H1 (cell line): ENCODE data around the gene CCDC78. TPM values are rescaled to one million over a fixed set of nuclear protein-coding genes. Genes with fewer than 3 reads are reported as not detected.

Experiments
- BACH1 ChIP-seq: IDR thresholded peaks from 2 replicates; pipeline ENCODE4 v1.6.1; 2012; ENCODE audit warnings: low read length, improper control_type of control experiment
- CHD7 ChIP-seq: fragments of 300-600 bp; sonication (generic); IDR thresholded peaks from 2 replicates; pipeline ENCODE4 v1.7.1; 2012; ENCODE audit warnings: low read length, moderate library complexity, mild to moderate bottlenecking, inconsistent platforms; ENCODE audit not compliant: insufficient replicate concordance
- E2F6 ChIP-seq: IDR thresholded peaks from 2 replicates; pipeline ENCODE4 v1.6.1; 2012; ENCODE audit warnings: inconsistent platforms
- KDM4A ChIP-seq: IDR thresholded peaks from one replicate; pipeline ENCODE4 v1.7.1; 2012; ENCODE audit warnings: low read depth, mild to moderate bottlenecking, moderate library complexity, low read length, inconsistent platforms; ENCODE audit not compliant: severe bottlenecking
- RFX5 ChIP-seq: IDR thresholded peaks from 2 replicates; pipeline ENCODE4 v1.6.1; 2011; ENCODE audit warnings: low read depth, low read length, improper control_type of control experiment, borderline replicate concordance
- RNF2 ChIP-seq: fragments of 200-900, 300-1000 bp; sonication (generic); IDR thresholded peaks from 2 replicates; pipeline ENCODE4 v1.7.1; 2016; ENCODE audit warnings: borderline replicate concordance, low read depth, mild to moderate bottlenecking, antibody characterized with exemption, low read length; ENCODE audit not compliant: poor library complexity, severe bottlenecking; ENCODE audit errors: missing control alignments
- SP1 ChIP-seq: IDR thresholded peaks from 2 replicates; pipeline ENCODE4 v1.6.1; 2011; ENCODE audit warnings: low read depth, low read length
- polyA plus RNA-seq, 7 experiments: library from polyadenylated mRNA; depleted of rRNA in 3 of 7; stranded (reverse) in 5 of 7; unstranded in 2 of 7; fragments of >200 nt in 5 of 7; fragments of 200-250 nt in 2 of 7; gene quantifications; 1 replicate in 5 of 7; 2 replicates in 1 of 7; 4 replicates in 1 of 7; pipeline versions ENCODE4 v1.2.1 to v1.2.3, GENCODE V29; 2011 to 2013; ENCODE audit warnings: missing spikeins in 2 of 7, mixed read lengths in 2 of 7
- total RNA-seq: library from RNA; stranded (reverse); fragmentation: NEBNext Ultra II Directional; extraction: Animal tissue kit (Norgen Biotek cat#: 25700); gene quantifications from 2 replicates; pipeline ENCODE4 v1.2.1, GENCODE V29; 2021
- TF ChIP-seq, protein P1 (sequence below): IDR thresholded peaks from 2 replicates; pipeline ENCODE4 v1.6.1; 2011; ENCODE audit warnings: low read depth, mild to moderate bottlenecking, low read length; ENCODE audit not compliant: insufficient read depth

CCDC78 gene
- total and polyA plus RNA-seq, 2 of the 8 experiments (the other 6 are each of a cell fraction or from before 2014, with no cell fraction given): 7.1 to 8.5 TPM

- TF ChIP-seq CHD7 (no peak), SP1 (no peak), E2F6 (no peak), RFX5 (no peak), KDM4A (peak; percentile 51), RNF2 (no peak), BACH1 (peak; percentile 59; the same call in 1 of the 2 replicates)
- TF ChIP-seq, protein P1, sequence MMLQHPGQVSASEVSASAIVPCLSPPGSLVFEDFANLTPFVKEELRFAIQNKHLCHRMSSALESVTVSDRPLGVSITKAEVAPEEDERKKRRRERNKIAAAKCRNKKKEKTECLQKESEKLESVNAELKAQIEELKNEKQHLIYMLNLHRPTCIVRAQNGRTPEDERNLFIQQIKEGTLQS: no peak
Measured at GRCh38 chr16:679814-680624, 46.2 kb downstream of the CCDC78 start, which contains the start of gene STUB1 (continued).
